H9 (cell line): ENCODE measurements around the gene ARL13B. TPM values are rescaled to one million over a fixed set of nuclear protein-coding genes. Genes with fewer than 3 reads are reported as not detected.

Experiments
- DNase-seq: peaks from one replicate; pipeline ENCODE4 v3.0.0-alpha.2; 2017
- H2AFZ ChIP-seq: one replicate; pipeline ENCODE4 v1.6.1; 2013; ENCODE audit warnings: mild to moderate bottlenecking, low read length, control low read depth, moderate library complexity
- H2AK5ac ChIP-seq: 2 replicates; pipeline ENCODE4 v1.6.1; 2013; ENCODE audit warnings: low read length, control low read depth, mixed read lengths; ENCODE audit not compliant: insufficient read length
- H2BK120ac ChIP-seq: one replicate; pipeline ENCODE4 v1.6.1; 2013; ENCODE audit warnings: low read depth, mild to moderate bottlenecking, low read length, control low read depth, inconsistent platforms; ENCODE audit not compliant: poor library complexity, severe bottlenecking
- H2BK12ac ChIP-seq: 2 replicates; pipeline ENCODE4 v1.6.1; 2013; ENCODE audit warnings: low read length, control low read depth, mixed read lengths, low read depth; ENCODE audit not compliant: insufficient read length
- H2BK15ac ChIP-seq: 2 replicates; pipeline ENCODE4 v1.6.1; 2013; ENCODE audit warnings: low read depth, low read length, control low read depth
- H2BK20ac ChIP-seq: one replicate; pipeline ENCODE4 v1.6.1; 2013; ENCODE audit warnings: low read depth, mild to moderate bottlenecking, low read length, control low read depth, inconsistent platforms; ENCODE audit not compliant: poor library complexity, severe bottlenecking
- H2BK5ac ChIP-seq: 2 replicates; pipeline ENCODE4 v1.6.1; 2013; ENCODE audit warnings: low read length, control low read depth, mixed read lengths; ENCODE audit not compliant: insufficient read length
- H3K14ac ChIP-seq: 2 replicates; pipeline ENCODE4 v1.6.1; 2013; ENCODE audit warnings: low read length, control low read depth; ENCODE audit not compliant: insufficient read depth
- H3K18ac ChIP-seq: 2 replicates; pipeline ENCODE4 v1.6.1; 2013; ENCODE audit warnings: low read depth, mild to moderate bottlenecking, mixed read lengths, low read length, control low read depth; ENCODE audit not compliant: insufficient read length
- H3K23ac ChIP-seq: 2 replicates; pipeline ENCODE4 v1.6.1; 2013; ENCODE audit warnings: low read length, control low read depth, mixed read lengths, low read depth; ENCODE audit not compliant: insufficient read length
- H3K23me2 ChIP-seq: 2 replicates; pipeline ENCODE4 v1.6.1; 2013; ENCODE audit warnings: low read depth, mild to moderate bottlenecking, mixed read lengths, low read length, control low read depth; ENCODE audit not compliant: insufficient read length, poor library complexity, severe bottlenecking
- H3K27ac ChIP-seq: 2 replicates; pipeline ENCODE4 v1.5.1; 2013; ENCODE audit warnings: low read length, control low read depth, mixed read lengths, low read depth; ENCODE audit not compliant: insufficient read length
- H3K27me3 ChIP-seq: 2 replicates; pipeline ENCODE4 v1.6.1; 2013; ENCODE audit warnings: low read length, control low read depth, inconsistent platforms; ENCODE audit not compliant: insufficient read depth
- H3K4ac ChIP-seq: 2 replicates; pipeline ENCODE4 v1.6.1; 2013; ENCODE audit warnings: low read depth, mild to moderate bottlenecking, control low read depth, inconsistent platforms, low read length, moderate library complexity
- H3K4me1 ChIP-seq: 2 replicates; pipeline ENCODE4 v1.6.1; 2013; ENCODE audit warnings: low read length, control low read depth, inconsistent platforms; ENCODE audit not compliant: insufficient read depth
- H3K4me2 ChIP-seq: 2 replicates; pipeline ENCODE4 v1.6.1; 2013; ENCODE audit warnings: low read length, control low read depth, mixed read lengths; ENCODE audit not compliant: insufficient read length, insufficient read depth
- H3K56ac ChIP-seq: 2 replicates; pipeline ENCODE4 v1.6.1; 2013; ENCODE audit warnings: low read depth, mild to moderate bottlenecking, mixed read lengths, low read length, control low read depth; ENCODE audit not compliant: insufficient read length
- H3K79me1 ChIP-seq: 2 replicates; pipeline ENCODE4 v1.6.1; 2013; ENCODE audit warnings: low read depth, mild to moderate bottlenecking, moderate library complexity, low read length, control low read depth, inconsistent platforms; ENCODE audit not compliant: insufficient read depth, poor library complexity, severe bottlenecking
- H3K79me2 ChIP-seq: 2 replicates; pipeline ENCODE4 v1.6.1; 2013; ENCODE audit warnings: low read length, control low read depth, inconsistent platforms; ENCODE audit not compliant: insufficient read depth
- H3K9ac ChIP-seq: 2 replicates; pipeline ENCODE4 v1.6.1; 2013; ENCODE audit warnings: low read length, control low read depth, mixed read lengths; ENCODE audit not compliant: insufficient read length; ENCODE audit errors: extremely low read depth
- H3K9me3 ChIP-seq: one replicate; pipeline ENCODE4 v1.6.1; 2013; ENCODE audit warnings: low read depth, low read length, inconsistent platforms; ENCODE audit not compliant: control insufficient read depth
- H3T11ph ChIP-seq: one replicate; pipeline ENCODE4 v1.6.1; 2013; ENCODE audit warnings: mild to moderate bottlenecking, low read length, control low read depth, inconsistent platforms
- H4K20me1 ChIP-seq: one replicate; pipeline ENCODE4 v1.6.1; 2013; ENCODE audit not compliant: control insufficient read depth, insufficient read length, insufficient read depth
- H4K5ac ChIP-seq: 2 replicates; pipeline ENCODE4 v1.6.1; 2013; ENCODE audit warnings: low read depth, mild to moderate bottlenecking, mixed read lengths, low read length, control low read depth; ENCODE audit not compliant: insufficient read length
- H4K8ac ChIP-seq: replicated peaks from 2 replicates; pipeline ENCODE4 v1.6.1; 2013; ENCODE audit warnings: low read length, control low read depth, mixed read lengths, low read depth; ENCODE audit not compliant: insufficient read length
- H4K91ac ChIP-seq: 2 replicates; pipeline ENCODE4 v1.6.1; 2013; ENCODE audit warnings: low read depth, mild to moderate bottlenecking, moderate library complexity, mixed read lengths, low read length, control low read depth; ENCODE audit not compliant: insufficient read length
- H3K27ac Mint-ChIP-seq, 3 experiments: 2 replicates in 2 of 3; 3 replicates in 1 of 3; pipeline ENCODE4 v1.8.0; 2020 to 2021; ENCODE audit warnings: mixed read lengths in 3 of 3, mild to moderate bottlenecking in 1 of 3, moderate library complexity in 1 of 3
- H3K27me3 Mint-ChIP-seq: 2 replicates; pipeline ENCODE4 v1.8.0; 2021; ENCODE audit warnings: low read depth, mild to moderate bottlenecking, moderate library complexity, mixed read lengths
- H3K36me3 Mint-ChIP-seq, 3 experiments: 2 replicates in 2 of 3; 3 replicates in 1 of 3; pipeline ENCODE4 v1.8.0; 2020 to 2021; ENCODE audit warnings: low read depth in 3 of 3, mixed read lengths in 3 of 3; ENCODE audit not compliant: insufficient read depth in 1 of 3
- H3K4me1 Mint-ChIP-seq, 2 experiments: 2 replicates each; pipeline ENCODE4 v1.8.0; 2020; ENCODE audit warnings: mixed read lengths in 2 of 2
- H3K4me3 Mint-ChIP-seq, 2 experiments: 2 replicates in 1 of 2; 3 replicates in 1 of 2; pipeline ENCODE4 v1.8.0; 2020 to 2021; ENCODE audit warnings: mild to moderate bottlenecking in 2 of 2, mixed read lengths in 2 of 2, moderate library complexity in 1 of 2
- H3K9me3 Mint-ChIP-seq, 2 experiments: 2 replicates in 1 of 2; 3 replicates in 1 of 2; pipeline ENCODE4 v1.8.0; 2020; ENCODE audit warnings: mild to moderate bottlenecking in 2 of 2, mixed read lengths in 2 of 2, moderate library complexity in 1 of 2
- CTCF ChIP-seq: fragments of 200-600 bp; sonication (generic); conservative IDR thresholded peaks from 3 replicates; pipeline ENCODE4 v1.8.0; 2021; ENCODE audit warnings: antibody characterized with exemption, mild to moderate bottlenecking
- whole genome bisulfite sequencing: extraction: QIAGEN DNeasy Blood & Tissue Kit; methylation state at CpG from one replicate; pipeline ENCODE4 v1.1.7; 2013; ENCODE audit warnings: missing lambda C conversion rate, low lambda C conversion rate, mixed read lengths; ENCODE audit not compliant: insufficient read length; ENCODE audit errors: extremely low coverage; 5-methylcytosine and 5-hydroxymethylcytosine counted together
- total RNA-seq: library from RNA; stranded (reverse); gene quantifications from 2 replicates; pipeline ENCODE4 v1.2.1, GENCODE V29; 2021

The ARL13B gene
- total RNA-seq, 1 experiment from 2014 or later = 7.9 TPM

DNA sequence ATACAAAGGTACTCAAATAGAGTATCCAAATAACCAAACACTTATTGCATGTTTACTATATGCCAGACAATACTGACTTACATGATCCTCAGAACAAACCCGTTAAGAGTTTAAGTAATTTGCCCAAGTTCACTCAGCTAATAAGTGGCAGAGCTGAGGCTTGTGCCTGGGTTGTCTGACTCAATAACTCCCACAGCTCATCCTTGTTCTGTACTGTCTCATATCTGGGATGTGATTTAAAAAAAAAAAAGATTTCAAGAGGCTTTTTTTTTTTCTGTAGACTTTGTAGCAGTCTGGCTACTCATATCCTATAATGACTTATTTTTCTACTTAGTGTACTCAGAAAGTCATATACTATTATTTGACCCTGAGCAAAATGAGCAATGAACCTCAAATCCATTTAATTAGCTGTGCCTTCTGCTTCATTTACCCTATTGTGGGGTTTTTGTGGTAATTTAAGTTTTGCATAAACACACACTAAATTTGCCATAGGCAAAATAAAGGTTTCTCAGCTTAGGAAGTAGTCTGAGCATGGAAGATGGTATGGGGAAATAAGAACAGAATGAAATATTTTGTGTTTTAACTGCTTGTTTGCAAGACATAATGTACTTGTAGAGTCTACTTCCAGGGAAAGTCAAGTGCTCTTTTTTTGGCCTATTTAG lies 86.0 kb downstream of the ARL13B start:
- no peak overlapping the region for H3K4ac ChIP-seq
- H2BK5ac ChIP-seq = no peak overlapping the region
- no peak overlapping the region for H3K27ac Mint-ChIP-seq
- no peak overlapping the region for H3T11ph ChIP-seq
- H4K20me1 ChIP-seq = no peaks in the 10 kb centered on the region
- H3K23ac ChIP-seq = no peak overlapping the region
- no peak for DNase-seq
- no peaks in the 10 kb centered on the region for H3K27me3 ChIP-seq
- H2AFZ ChIP-seq = no peak overlapping the region
- no peak overlapping the region for H4K5ac ChIP-seq
- no peak overlapping the region for H2BK20ac ChIP-seq
- no peaks in the 10 kb centered on the region for H3K27me3 Mint-ChIP-seq
- TF ChIP-seq CTCF = no peak
- no peak overlapping the region for H3K18ac ChIP-seq
- peaks cover 0 to 2% of the 10 kb centered on the region in 2 experiments; a peak in 1 of 5 replicates for H3K9me3 Mint-ChIP-seq
- H3K14ac ChIP-seq = no peak overlapping the region
- H3K4me1 ChIP-seq = no peaks in the 10 kb centered on the region; the same call in none of the 2 replicates
- no peak overlapping the region for H3K9ac ChIP-seq
- WGBS = no CpG with 5 or more reads among the region's 1 CpG
- H3K27ac ChIP-seq = no peak overlapping the region
- no peak overlapping the region for H2BK15ac ChIP-seq
- H2BK12ac ChIP-seq = no peak overlapping the region
- H3K9me3 ChIP-seq = no peaks in the 10 kb centered on the region
- no peak overlapping the region for H4K91ac ChIP-seq
- H3K36me3 Mint-ChIP-seq = peaks cover 8 to 15% (median 9%) of the 10 kb centered on the region in 3 experiments; a peak in 6 of 7 replicates
- peaks cover 5 to 8% of the 10 kb centered on the region in 2 experiments for H3K4me1 Mint-ChIP-seq
- H3K79me2 ChIP-seq = no peaks in the 10 kb centered on the region; the same call in 1 of the 2 replicates
- H4K8ac ChIP-seq = no peak overlapping the region
- H3K4me2 ChIP-seq = no peak overlapping the region
- no peak overlapping the region for H2AK5ac ChIP-seq
- H3K4me3 Mint-ChIP-seq = no peak overlapping the region
- H2BK120ac ChIP-seq = no peak overlapping the region
- H3K23me2 ChIP-seq = peaks cover 8% of the 10 kb centered on the region
- H3K56ac ChIP-seq = no peak overlapping the region
- peaks cover 4% of the 10 kb centered on the region for H3K79me1 ChIP-seq
